Upper lobe of left lung (tissue), 6 donors: ENCODE results near the gene CHAD. TPM values are rescaled to one million over a fixed set of nuclear protein-coding genes. Genes with fewer than 3 reads are reported as not detected.

Experiments
- ATAC-seq, 2 donors: fragments of 200-7000 bp; cut with Tn5 transposase; one replicate each; pipeline ENCODE4 v1.9.1; 2022; ENCODE audit warnings: mild to moderate bottlenecking in 2 of 2, moderate library complexity in 2 of 2; ENCODE audit not compliant: low FRiP score in 2 of 2
- DNase-seq, 2 donors: peaks; one replicate each; pipeline ENCODE4 v3.0.0-alpha.2; 2019 to 2020
- H3K27ac ChIP-seq, 4 donors: fragments of 200-600 bp; sonication (generic); one replicate each; pipeline ENCODE4 v1.5.1; 2016 to 2019
- H3K27me3 ChIP-seq, 4 donors: fragments of 200-600 bp; sonication (generic); one replicate each; pipeline ENCODE4 v1.5.1; 2017 to 2019
- H3K36me3 ChIP-seq, 4 donors: fragments of 200-600 bp; sonication (generic); one replicate each; pipeline ENCODE4 v1.5.1; 2016 to 2019
- H3K4me1 ChIP-seq, 4 donors: fragments of 200-600 bp; sonication (generic); one replicate each; pipeline ENCODE4 v1.5.1; 2018 to 2019
- H3K4me3 ChIP-seq, 4 donors: fragments of 200-600 bp; sonication (generic); one replicate each; pipeline ENCODE4 v1.5.1; 2017 to 2019; ENCODE audit warnings: mild to moderate bottlenecking in 2 of 4, moderate library complexity in 1 of 4
- H3K9me3 ChIP-seq, 4 donors: fragments of 200-600 bp; sonication (generic); one replicate each; pipeline ENCODE4 v1.5.1; 2018 to 2019
- EP300 ChIP-seq, 4 donors: sonication (generic); formaldehyde crosslinking; IDR thresholded peaks; one replicate each; pipeline ENCODE4 v1.5.1; 2017; ENCODE audit warnings: antibody characterized with exemption in 4 of 4, control low read depth in 2 of 4
- POLR2A ChIP-seq, 4 donors: fragments of 450-650 bp; IDR thresholded peaks; one replicate each; pipeline ENCODE4 v1.5.1; 2016 to 2017; ENCODE audit warnings: antibody characterized with exemption in 4 of 4, mild to moderate bottlenecking in 2 of 4
- POLR2AphosphoS5 ChIP-seq, 2 donors: sonication (generic); formaldehyde crosslinking; IDR thresholded peaks; one replicate each; pipeline ENCODE4 v1.5.1; 2017; ENCODE audit warnings: antibody characterized with exemption in 2 of 2
- WGBS, 2 donors: methylation state at CpG; one replicate each; pipeline ENCODE4 v1.1.5; 2017 to 2018; 5-methylcytosine and 5-hydroxymethylcytosine counted together
- total RNA-seq, 6 donors: library from RNA; depleted of rRNA in 4 of 6; stranded (reverse); fragments of >200 nt in 4 of 6; gene quantifications; one replicate each; pipeline versions ENCODE4 v1.1.0 to v1.2.1, GENCODE V29; 2016 to 2021
- TF ChIP-seq, protein P1 (sequence below), 6 experiments: fragments of 450-650 bp in 4 of 6; fragments of 200-600 bp in 2 of 6; sonication (generic) in 2 of 6; IDR thresholded peaks; one replicate each; pipeline ENCODE4 v1.5.1; 2016 to 2019; ENCODE audit warnings: antibody characterized with exemption in 6 of 6
- donor health status: DM: no; HTN: no; CAD: no; lungs with moderate emphysema.
- donor health status: DM: no; HTN: yes; CAD: no; lungs with severe emphysema.

The CHAD gene
- total RNA-seq, 6 donors from 2014 or later: 0.13 to 0.30 (median 0.21) TPM; not detected in 2

DNA sequence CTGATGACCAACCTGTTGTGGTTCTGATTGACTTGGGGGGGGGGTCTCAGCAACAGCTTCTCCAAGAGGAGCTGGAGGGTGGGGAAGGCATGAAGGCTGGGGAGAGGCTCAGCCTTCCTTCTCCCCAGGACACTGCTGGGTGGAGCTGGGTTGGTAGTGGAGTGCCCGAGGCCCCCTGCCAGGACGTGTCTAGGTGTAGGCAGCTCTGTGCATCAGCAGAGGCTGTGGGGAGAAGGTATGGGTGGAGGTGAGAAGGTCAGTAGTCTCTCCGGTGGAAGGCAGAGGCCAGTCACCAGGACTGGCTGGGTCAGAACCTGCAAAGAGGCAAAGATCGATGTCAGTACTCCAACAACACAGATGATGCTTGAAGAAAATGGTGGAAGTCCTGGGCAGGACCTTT is 3.9 kb downstream of the CHAD start:
- Histone ChIP-seq H3K4me1 (peaks cover 10 to 24% (median 13%) of the 10 kb centered on the region in 4 donors), H3K9me3 (no peaks in the 10 kb centered on the region), H3K36me3 (peaks cover 0 to 15% (median 11%) of the 10 kb centered on the region in 4 donors), H3K27ac (no peak overlapping the region), H3K4me3 (no peak overlapping the region), H3K27me3 (peaks cover 0 to 20% (median 4%) of the 10 kb centered on the region in 4 donors)
- TF ChIP-seq POLR2A (IDR thresholded peaks at IDR 0.05) (no peak), POLR2AphosphoS5 (IDR thresholded peaks at IDR 0.05) (no peak), EP300 (IDR thresholded peaks at IDR 0.05) (no peak)
- TF ChIP-seq, protein P1, sequence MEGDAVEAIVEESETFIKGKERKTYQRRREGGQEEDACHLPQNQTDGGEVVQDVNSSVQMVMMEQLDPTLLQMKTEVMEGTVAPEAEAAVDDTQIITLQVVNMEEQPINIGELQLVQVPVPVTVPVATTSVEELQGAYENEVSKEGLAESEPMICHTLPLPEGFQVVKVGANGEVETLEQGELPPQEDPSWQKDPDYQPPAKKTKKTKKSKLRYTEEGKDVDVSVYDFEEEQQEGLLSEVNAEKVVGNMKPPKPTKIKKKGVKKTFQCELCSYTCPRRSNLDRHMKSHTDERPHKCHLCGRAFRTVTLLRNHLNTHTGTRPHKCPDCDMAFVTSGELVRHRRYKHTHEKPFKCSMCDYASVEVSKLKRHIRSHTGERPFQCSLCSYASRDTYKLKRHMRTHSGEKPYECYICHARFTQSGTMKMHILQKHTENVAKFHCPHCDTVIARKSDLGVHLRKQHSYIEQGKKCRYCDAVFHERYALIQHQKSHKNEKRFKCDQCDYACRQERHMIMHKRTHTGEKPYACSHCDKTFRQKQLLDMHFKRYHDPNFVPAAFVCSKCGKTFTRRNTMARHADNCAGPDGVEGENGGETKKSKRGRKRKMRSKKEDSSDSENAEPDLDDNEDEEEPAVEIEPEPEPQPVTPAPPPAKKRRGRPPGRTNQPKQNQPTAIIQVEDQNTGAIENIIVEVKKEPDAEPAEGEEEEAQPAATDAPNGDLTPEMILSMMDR (IDR thresholded peaks at IDR 0.05): no peak
- no peak for ATAC-seq
- no peak for DNase-seq
- WGBS, 2 donors: 84 to 91% methylated on average over 4 of the region's 4 CpGs

DNA sequence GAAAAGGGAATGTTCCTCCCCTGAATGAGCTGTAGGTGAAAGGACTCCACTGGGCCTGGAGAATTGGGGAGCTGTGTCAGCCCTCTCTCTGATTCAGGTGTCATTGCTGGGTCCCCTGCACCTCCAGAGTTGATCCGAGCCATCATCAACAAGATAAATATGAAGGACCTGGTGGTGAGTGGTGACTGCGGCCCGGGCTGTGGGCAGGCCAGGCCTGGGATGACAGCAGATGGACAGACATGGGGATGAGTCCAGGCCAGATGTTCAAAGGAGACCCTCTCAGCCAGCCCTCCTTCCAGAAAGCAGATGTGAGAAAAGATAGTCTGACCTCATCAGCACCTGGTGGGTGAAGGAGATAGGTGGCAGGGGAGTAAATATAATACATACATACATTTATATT is 4.6 kb downstream of the CHAD start:
- WGBS, 2 donors: 94 to 97% methylated on average over 3 of the region's 3 CpGs
- Histone ChIP-seq H3K4me3 (no peak overlapping the region), H3K27ac (no peak overlapping the region), H3K27me3 (peaks cover 0 to 14% (median 4%) of the 10 kb centered on the region in 4 donors), H3K9me3 (no peaks in the 10 kb centered on the region), H3K4me1 (peaks cover 8 to 18% (median 9%) of the 10 kb centered on the region in 4 donors), H3K36me3 (peaks cover 0 to 15% (median 11%) of the 10 kb centered on the region in 4 donors)
- DNase-seq (no peak), ATAC-seq (no peak)
- no peak for TF ChIP-seq EP300 (IDR thresholded peaks at IDR 0.05)
- no peak for TF ChIP-seq POLR2A (IDR thresholded peaks at IDR 0.05)
- TF ChIP-seq, protein P1 (IDR thresholded peaks at IDR 0.05): no peak
- TF ChIP-seq POLR2AphosphoS5 (IDR thresholded peaks at IDR 0.05): no peak

DNA sequence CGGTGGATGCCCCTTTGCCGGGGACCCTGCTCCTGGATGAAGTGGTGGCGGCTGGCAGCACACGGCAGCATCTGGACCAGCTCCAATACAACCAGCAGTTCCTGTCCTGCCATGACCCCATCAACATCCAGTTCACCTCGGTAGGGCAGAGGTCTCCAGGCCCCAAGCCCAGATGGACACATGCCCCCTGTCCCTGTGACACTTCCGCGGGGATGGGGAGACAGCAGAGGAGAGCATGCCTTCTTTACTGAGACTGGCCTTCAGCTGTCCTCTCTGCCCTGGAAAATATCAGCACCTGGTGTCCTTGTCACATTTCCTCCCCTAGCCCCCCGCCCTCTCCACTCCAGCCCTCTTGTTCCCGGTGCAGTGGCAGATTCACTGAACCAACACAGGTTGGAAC is 6.2 kb downstream of the CHAD start:
- no peaks in the 10 kb centered on the region for H3K9me3 ChIP-seq
- DNase-seq (no peak), ATAC-seq (no peak)
- no peak overlapping the region for H3K27ac ChIP-seq
- TF ChIP-seq POLR2AphosphoS5 (IDR thresholded peaks at IDR 0.05) (no peak), EP300 (IDR thresholded peaks at IDR 0.05) (no peak), POLR2A (IDR thresholded peaks at IDR 0.05) (no peak)
- TF ChIP-seq, protein P1 (IDR thresholded peaks at IDR 0.05): no peak
- H3K4me1 ChIP-seq: peaks cover 0 to 5% (median 0%) of the 10 kb centered on the region in 4 donors
- no peak overlapping the region for H3K4me3 ChIP-seq
- H3K27me3 ChIP-seq: peaks cover 0 to 6% (median 0%) of the 10 kb centered on the region in 4 donors
- 70 to 88% methylated on average over 6 to 9 of the region's 9 CpGs for WGBS, 2 donors
- peaks cover 0 to 15% (median 11%) of the 10 kb centered on the region in 4 donors for H3K36me3 ChIP-seq

DNA sequence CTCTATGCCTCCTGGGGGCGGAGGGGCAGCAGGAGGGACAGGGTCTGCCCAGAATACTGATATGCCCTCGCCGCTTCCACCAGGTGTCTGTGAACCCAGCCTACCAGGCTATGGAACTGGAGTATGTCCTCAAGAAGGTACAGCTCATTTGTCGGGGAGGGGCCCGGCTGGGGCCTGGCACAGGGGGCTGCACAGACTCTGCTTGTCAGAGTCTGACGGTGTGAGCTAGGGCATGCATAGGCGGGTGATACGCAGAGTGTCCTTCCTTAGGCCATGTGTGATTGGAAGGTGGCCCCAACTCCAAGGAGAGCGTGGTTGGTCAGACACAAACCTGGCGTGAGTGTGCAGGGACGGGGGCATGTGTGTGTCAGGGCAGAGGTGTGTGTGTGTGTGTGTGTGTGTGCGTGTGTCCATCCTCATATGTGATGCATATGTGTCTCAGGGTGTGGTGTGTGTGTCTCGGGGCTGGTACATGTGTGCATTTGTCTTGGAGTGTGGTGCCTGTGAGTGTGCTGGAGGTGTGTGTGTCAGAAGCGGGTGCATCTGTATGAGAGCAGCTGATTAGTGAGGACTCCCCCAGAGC is 7.0 kb downstream of the CHAD start:
- 94 to 99% methylated on average over 9 to 13 of the region's 14 CpGs for WGBS, 2 donors
- no peak for ATAC-seq
- no peak for TF ChIP-seq POLR2AphosphoS5 (IDR thresholded peaks at IDR 0.05)
- no peak for TF ChIP-seq EP300 (IDR thresholded peaks at IDR 0.05)
- TF ChIP-seq, protein P1 (IDR thresholded peaks at IDR 0.05): no peak
- no peak for TF ChIP-seq POLR2A (IDR thresholded peaks at IDR 0.05)

More for the DNA sequence above, 7.0 kb downstream of the CHAD start:
- Histone ChIP-seq H3K9me3 (no peaks in the 10 kb centered on the region), H3K4me1 (peaks cover 0 to 5% (median 0%) of the 10 kb centered on the region in 4 donors), H3K27me3 (no peaks in the 10 kb centered on the region), H3K4me3 (no peak overlapping the region), H3K36me3 (peaks cover 0 to 15% (median 11%) of the 10 kb centered on the region in 4 donors), H3K27ac (no peak overlapping the region)
- no peak for DNase-seq
